Left hindlimb (tissue), 1 donor: ENCODE results near the gene TPSG1.
"Not testable (repeated sequence)": the region's sequence is repeated elsewhere in the genome, so short reads cannot be mapped to it uniquely, and the experiment has no call there.

ENCODE experiments used
- DNase-seq: peaks from one replicate; pipeline ENCODE4 v3.0.0-alpha.2; 2018

Gene TPSG1

GRCh38 chr16:1213796-1214372, 11.2 kb downstream of the TPSG1 start:
- no peak for DNase-seq

DNA sequence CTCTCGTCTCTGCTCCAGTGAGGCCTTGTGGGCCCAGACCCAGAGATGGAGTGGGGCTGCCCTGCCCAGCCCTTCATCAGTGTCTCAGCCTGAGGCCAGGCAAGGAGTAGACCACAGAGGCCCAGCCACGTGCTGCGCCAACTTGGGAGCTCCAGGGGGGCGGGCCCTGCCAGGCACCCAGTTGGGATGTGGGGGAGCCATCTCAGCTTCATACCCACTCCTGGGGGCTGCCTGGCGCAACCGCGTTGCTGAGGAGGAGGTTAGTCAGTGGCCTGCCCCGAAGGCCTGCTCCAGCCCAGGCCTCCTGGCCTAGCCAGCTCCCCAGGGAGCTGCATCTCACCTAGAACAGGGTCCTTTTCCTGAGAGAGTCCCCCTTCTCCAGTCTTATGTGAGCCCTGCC, 11.8 kb downstream of the TPSG1 start:
- DNase-seq = no peak

GRCh38 chr16:1212616-1213194, 12.4 kb downstream of the TPSG1 start:
- DNase-seq = no peak

DNA sequence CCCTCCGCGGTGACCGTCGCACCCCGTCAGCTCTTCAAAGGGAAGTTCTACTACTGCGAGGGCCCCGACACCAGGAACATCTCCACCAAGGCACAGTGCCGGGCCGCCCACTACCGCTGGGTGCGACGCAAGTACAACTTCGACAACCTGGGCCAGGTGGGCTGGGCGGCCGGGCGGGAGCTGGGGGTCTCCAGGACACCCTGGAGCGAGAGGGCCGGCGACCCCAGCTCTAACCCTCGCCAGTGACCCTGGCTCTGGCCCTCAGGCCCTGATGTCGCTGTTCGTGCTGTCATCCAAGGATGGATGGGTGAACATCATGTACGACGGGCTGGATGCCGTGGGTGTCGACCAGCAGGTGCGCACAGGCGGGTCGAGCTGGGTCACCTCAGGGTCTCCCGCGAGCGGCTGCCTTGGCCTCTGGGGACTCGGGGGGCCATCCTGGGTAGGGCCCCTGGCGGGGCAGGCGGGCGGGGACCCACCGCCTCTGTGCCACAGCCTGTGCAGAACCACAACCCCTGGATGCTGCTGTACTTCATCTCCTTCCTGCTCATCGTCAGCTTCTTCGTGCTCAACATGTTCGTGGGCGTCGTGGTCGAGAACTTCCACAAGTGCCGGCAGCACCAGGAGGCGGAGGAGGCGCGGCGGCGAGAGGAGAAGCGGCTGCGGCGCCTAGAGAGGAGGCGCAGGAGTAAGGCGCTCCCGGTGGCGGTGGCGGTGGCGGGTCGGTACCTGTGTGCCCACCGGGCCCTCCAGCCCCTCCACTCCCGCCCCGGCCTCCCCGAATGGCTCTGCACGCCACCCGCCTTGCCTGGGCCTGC, 13.4 kb downstream of the TPSG1 start:
- DNase-seq = no peak

DNA sequence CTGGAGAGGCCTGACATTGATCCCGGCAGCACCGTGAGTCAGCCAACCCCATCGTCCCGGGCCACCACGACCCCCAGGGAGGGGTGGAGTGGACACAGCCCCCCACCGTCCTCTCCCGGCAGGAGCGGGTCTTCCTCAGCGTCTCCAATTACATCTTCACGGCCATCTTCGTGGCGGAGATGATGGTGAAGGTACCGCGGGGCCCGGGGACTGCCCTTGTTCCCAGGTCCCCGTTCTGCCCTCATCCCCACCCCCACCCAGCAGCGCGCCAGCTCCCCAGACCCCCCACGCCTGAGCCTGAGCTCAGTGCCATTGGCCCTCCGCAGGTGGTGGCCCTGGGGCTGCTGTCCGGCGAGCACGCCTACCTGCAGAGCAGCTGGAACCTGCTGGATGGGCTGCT, 14.6 kb downstream of the TPSG1 start:
- no peak for DNase-seq

GRCh38 chr16:1209081-1209480, 16.0 kb downstream of the TPSG1 start:
- no peak for DNase-seq

GRCh38 chr16:1208239-1208830, 16.7 kb downstream of the TPSG1 start:
- DNase-seq = no peak

DNA sequence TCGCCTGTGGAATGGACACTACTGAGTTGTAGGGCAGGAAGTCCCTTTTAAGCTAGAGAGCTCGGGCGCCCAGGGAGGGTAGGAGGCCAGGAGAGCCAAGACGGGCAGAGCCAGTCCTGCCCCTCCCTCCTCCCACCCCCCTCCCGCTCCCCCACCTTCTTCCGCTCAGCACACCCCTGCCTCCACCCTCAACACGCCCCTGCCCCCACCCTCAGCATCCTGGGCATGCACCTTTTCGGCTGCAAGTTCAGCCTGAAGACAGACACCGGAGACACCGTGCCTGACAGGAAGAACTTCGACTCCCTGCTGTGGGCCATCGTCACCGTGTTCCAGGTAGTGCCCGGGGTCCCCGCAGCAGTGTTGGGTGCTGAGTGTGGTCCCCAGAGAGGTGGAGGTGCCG, 18.3 kb downstream of the TPSG1 start:
- DNase-seq = no peak

DNA sequence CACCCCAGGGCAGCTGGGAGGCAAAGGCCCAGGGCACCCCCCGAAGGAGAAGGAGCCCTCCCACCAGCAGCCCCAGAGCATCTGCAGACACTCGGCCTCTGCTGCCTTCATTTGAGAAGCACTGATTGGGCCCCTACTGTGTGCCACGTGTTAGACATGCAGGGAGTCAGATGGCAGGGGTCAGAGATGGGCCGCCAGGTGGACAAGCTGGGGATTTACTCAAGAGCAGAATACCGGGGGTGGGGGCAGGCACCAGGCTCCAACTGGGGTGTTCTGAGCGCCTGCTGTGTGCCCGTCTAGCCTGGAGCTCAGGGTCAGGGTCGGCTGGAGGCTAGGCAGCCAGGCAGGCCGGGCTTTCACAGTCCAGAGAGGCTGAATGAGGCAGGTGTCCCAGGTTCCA, 18.7 kb downstream of the TPSG1 start:
- no peak for DNase-seq

GRCh38 chr16:1204933-1205332, 20.1 kb downstream of the TPSG1 start:
- no peak for DNase-seq

- no peak for DNase-seq
Measured at GRCh38 chr16:1202274-1202673, 22.8 kb downstream of the TPSG1 start.

DNA sequence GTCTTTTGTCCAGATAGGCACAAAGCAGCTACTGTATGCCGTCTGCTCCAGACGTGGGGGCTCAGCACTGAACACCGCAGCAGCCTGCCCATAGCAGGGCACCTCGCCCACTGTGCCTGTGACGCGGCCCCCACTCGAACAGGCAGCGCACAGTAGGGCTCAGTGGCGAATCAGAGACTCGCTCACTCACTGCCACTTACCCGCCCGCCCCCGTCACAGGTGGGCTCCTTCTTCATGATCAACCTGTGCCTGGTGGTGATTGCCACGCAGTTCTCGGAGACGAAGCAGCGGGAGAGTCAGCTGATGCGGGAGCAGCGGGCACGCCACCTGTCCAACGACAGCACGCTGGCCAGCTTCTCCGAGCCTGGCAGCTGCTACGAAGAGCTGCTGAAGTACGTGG, 23.6 kb downstream of the TPSG1 start:
- no peak for DNase-seq

GRCh38 chr16:1200014-1200627, 24.9 kb downstream of the TPSG1 start:
- no peak for DNase-seq

GRCh38 chr16:1199347-1200013, 25.6 kb downstream of the TPSG1 start:
- no peak for DNase-seq

DNA sequence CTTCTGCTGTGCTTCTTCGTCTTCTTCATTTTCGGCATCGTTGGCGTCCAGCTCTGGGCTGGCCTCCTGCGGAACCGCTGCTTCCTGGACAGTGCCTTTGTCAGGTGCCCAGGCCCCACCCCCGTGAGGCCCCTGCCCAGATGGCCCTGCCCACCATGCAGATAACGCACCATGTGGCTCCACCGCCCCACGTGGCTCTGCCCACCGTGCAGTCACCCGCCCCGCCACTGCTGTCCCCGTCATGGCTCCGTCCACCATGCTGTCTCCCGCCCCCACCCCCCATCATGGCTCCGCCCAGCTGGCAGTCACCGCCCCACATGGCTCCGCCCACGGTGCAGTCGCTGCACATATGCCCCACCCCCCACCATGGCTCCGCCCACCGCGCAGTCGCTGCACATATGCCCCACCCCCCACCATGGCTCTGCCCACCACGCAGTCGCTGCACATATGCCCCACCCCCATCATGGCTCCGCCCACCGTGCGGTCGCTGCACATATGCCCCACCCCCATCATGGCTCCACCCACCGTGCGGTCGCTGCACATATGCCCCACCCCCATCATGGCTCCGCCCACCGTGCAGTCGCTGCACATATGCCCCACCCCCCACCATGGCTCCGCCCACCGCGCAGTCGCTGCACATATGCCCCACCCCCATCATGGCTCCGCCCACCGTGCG, 26.3 kb downstream of the TPSG1 start:
- DNase-seq = not testable (repeated sequence)

DNA sequence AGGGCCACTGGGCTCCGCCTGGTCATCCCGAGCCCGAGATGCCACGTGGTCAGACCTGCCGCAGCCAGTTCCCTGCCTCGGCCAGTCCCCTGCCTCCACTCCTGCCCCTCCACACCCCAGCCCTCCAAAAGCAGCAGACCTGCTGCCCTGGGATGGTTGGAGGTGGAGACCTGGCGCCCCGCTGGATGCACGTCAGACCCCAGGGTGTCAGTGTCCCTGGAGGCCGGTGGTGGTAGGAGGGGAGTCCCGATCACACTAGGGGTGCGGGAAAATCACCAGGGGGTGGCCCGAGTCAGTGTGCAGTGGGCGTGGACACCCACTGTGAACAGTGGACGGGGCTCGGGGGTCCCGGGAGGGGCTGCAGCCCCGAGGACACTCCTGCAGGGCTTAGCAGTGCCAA, 26.9 kb downstream of the TPSG1 start:
- DNase-seq = no peak

DNA sequence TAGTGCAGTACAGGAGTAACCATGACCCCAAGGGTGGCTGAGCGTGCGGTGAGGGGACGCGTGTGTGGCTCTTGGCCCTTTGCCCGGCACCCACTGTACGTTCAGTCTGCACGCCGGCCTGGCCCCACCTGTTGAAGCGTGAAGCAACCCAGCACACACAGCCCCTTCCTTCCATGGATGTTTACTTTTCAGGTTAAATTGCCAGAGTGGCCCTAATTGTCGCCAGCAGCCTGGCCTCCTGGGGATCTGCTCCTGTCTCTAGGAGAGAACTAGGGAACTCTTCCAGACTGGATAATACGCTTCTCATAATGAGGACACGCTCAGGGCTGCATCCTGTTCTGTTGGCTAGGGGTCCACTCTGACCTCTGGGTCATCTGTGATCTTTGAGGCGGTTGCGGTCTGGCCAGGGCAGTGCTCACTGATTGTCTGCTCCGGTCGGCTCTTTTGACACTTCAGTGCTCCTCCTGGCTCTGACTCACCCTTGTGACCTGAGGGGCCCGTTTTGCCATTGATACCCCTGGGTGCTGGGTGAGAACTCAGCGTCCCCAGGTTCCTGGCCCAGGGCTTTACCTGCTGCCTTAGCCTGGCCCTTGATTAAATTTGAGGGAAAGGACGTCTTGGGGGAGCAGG, 27.7 kb downstream of the TPSG1 start:
- DNase-seq = no peak

DNA sequence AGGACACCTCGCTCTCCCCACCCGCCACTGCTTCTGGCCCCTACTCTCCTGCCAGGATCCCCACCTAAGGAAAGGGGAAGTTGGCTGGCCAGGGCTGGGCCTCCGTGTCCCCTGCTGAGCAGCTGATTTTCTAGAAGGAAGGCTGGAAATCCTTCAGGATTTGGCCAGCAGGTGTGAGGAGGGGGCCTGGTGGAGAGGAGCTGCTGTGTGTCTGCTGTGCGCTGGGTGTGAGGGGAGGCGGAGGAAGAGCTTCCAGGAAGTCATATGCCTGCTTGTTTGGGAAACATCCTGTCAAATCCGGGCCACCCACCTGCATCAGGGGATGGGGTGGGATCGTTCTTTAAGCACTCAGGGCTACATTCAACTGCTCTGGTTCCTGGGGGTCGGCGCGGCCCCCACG, 28.6 kb downstream of the TPSG1 start:
- no peak for DNase-seq

DNA sequence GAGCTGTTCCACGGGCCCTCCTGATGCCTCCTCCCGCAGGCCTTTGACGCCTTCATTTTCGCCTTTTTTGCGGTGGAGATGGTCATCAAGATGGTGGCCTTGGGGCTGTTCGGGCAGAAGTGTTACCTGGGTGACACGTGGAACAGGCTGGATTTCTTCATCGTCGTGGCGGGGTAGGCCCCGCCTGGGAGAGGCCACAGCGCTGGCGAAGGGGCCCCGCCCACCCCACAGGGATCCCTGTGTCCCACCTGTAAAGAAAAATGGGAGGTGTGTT, 29.7 kb downstream of the TPSG1 start:
- DNase-seq = no peak

DNA sequence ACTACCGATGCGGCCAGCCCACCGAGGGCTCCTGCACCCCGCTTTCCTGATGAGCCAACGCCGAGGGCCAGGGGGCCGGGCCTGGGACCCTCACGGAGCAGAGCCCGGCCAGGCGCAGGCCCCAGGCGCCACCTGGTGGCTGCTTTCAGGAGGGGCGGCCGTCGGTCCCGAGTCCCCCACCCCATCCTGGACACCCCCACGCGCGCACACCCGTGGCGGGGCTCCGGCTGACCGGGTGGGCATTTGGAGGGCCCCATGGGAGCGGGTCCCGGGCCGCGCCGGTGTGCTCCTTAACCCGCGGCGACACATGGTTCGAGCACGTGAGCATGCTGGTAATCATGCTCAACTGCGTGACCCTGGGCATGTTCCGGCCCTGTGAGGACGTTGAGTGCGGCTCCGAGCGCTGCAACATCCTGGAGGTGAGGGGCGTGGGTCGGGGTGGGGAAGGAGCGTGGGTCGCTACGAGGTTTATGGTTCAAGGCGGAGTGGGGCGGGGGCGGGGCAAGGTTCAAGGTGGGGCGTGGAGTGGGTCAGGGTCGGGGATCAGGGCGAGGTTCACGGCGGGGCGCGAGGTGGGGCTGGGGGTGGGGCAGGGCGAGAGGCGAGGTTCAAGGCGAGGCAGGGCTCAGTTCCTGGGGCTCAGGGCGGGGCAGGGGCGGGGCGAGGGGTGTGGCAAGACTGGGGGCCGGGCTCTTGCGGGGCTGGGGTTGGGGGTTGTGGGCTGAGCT, 30.2 kb downstream of the TPSG1 start:
- DNase-seq = no peak

GRCh38 chr16:1193825-1194581, 31.1 kb downstream of the TPSG1 start:
- no peak for DNase-seq
